ENCODE measurements around the gene RAX.

RAX gene

DNA sequence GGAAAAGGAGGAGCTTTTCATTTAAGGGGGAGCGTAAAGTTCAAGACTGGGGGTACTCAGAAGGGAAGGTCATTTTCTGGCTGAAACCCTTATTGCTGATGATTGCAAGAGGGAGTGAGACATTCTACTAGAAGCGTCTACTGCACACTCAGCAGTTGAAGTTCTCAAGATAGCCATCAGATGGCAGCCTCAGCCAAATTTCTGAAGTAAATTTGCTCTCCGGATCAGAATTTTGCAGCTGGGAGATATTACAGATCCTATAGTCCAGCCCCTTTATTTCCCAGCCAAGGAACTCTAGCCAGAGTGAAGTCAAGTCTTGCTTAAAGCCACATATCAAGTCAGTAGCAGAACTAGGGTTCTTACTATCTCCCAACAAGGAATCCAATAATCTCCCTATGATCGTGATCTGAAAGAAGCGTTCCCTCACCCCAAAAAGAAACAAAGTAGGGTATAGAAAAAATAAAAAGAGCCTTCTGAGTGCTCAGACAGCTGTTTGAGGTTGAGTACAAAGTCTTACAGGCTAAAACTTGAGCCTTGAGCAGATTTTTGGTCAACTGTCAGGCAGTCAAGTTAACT, 24.0 kb downstream of the RAX start:
- peaks cover 72% of the 10 kb centered on the region for H3K27me3 Mint-ChIP-seq (ENCODE audit: low read depth, poor library complexity)
- no peaks in the 10 kb centered on the region for H3K36me3 Mint-ChIP-seq (ENCODE audit: low read depth)
- DNase-seq = peak; percentile 59
- H3K27ac Mint-ChIP-seq = no peak overlapping the region
- TF ChIP-seq CTCF (IDR thresholded peaks at IDR 0.05) = peak; percentile 75
- no peaks in the 10 kb centered on the region for H3K4me1 Mint-ChIP-seq
- H3K4me3 Mint-ChIP-seq = no peak overlapping the region
- H3K9me3 Mint-ChIP-seq = peaks cover 6% of the 10 kb centered on the region

GRCh38 chr18:59246796-59247195, 26.5 kb downstream of the RAX start:
- Mint-ChIP-seq H3K4me1 (no peaks in the 10 kb centered on the region), H3K9me3 (no peaks in the 10 kb centered on the region), H3K4me3 (no peak overlapping the region), H3K36me3 (ENCODE audit: low read depth) (no peaks in the 10 kb centered on the region), H3K27ac (no peak overlapping the region), H3K27me3 (ENCODE audit: low read depth, poor library complexity) (peaks cover 73% of the 10 kb centered on the region)
- no peak for DNase-seq
- no peak for TF ChIP-seq CTCF (IDR thresholded peaks at IDR 0.05)

DNA sequence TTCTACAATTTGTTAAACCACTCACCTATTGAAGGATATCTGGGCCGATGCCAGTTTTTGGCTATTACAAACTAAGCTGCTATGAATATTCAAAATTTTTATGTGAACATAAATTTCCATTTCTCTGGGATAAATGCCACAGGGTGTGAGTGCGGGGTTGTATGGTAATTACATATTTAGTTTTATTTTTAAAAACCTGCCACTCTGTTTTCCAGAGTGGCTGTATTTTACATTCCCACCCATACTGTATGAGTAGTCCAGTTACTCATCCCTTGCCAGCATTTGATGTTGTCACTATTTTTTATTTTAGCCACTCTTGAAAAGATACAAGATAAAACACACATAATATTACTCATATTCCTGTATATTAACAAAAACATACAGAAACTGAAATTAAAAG, 30.3 kb downstream of the RAX start:
- DNase-seq = no peak
- no peak for TF ChIP-seq CTCF (IDR thresholded peaks at IDR 0.05)
- Mint-ChIP-seq H3K9me3 (no peaks in the 10 kb centered on the region), H3K36me3 (ENCODE audit: low read depth) (no peaks in the 10 kb centered on the region), H3K4me1 (no peaks in the 10 kb centered on the region), H3K27ac (no peak overlapping the region), H3K4me3 (no peak overlapping the region), H3K27me3 (ENCODE audit: low read depth, poor library complexity) (peaks cover 63% of the 10 kb centered on the region)

DNA sequence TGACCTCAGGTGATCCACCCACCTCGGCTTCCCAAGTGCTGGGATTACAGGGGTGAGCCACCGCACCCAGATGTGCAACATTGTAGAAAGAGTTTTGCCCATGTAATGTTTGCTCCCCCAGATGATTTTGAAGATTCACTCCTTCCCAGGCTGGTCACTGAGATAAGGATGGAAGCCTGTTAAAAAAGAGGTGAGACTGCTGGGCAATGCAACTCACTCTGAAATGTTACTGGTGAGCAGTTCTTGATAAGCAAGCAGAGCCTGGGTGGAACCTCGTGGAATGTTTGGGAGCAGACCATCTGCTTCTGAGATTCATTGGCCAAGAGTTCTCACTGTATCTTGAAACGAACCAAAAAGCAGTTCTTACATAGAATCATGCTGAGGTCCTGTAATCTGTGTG, 33.6 kb downstream of the RAX start:
- no peaks in the 10 kb centered on the region for H3K4me1 Mint-ChIP-seq

DNA sequence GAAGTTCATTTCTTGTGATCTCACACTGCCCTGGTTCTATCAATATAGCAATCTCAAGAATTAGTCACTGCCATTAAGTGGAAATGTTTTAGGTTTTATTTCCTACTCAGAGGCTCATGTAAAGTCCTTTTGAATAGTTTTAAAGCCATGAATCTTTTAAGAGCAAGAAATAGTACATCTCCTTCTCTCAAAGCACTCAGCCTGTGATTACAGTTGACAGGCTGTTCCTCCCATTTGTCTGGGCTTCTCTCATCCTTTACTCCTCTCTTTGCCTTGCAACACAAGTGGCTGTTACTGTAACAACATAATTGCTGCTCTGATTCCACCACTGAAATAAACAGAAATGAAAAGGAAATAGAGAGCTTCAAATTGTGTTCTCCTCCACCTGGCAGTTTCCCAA, 34.9 kb downstream of the RAX start:
- H3K27ac Mint-ChIP-seq = no peak overlapping the region
- no peak overlapping the region for H3K4me3 Mint-ChIP-seq
- peaks cover 7% of the 10 kb centered on the region for H3K9me3 Mint-ChIP-seq
- no peaks in the 10 kb centered on the region for H3K36me3 Mint-ChIP-seq (ENCODE audit: low read depth)
- TF ChIP-seq CTCF (IDR thresholded peaks at IDR 0.05) = no peak
- no peaks in the 10 kb centered on the region for H3K4me1 Mint-ChIP-seq
- peaks cover 22% of the 10 kb centered on the region for H3K27me3 Mint-ChIP-seq (ENCODE audit: low read depth, poor library complexity)
- DNase-seq = no peak

More for the DNA sequence above, 33.6 kb downstream of the RAX start:
- TF ChIP-seq CTCF (IDR thresholded peaks at IDR 0.05) = no peak
- no peak for DNase-seq
- Mint-ChIP-seq H3K9me3 (peaks cover 7% of the 10 kb centered on the region), H3K36me3 (ENCODE audit: low read depth) (no peaks in the 10 kb centered on the region), H3K27me3 (ENCODE audit: low read depth, poor library complexity) (peaks cover 33% of the 10 kb centered on the region), H3K4me3 (no peak overlapping the region), H3K27ac (no peak overlapping the region)

DNA sequence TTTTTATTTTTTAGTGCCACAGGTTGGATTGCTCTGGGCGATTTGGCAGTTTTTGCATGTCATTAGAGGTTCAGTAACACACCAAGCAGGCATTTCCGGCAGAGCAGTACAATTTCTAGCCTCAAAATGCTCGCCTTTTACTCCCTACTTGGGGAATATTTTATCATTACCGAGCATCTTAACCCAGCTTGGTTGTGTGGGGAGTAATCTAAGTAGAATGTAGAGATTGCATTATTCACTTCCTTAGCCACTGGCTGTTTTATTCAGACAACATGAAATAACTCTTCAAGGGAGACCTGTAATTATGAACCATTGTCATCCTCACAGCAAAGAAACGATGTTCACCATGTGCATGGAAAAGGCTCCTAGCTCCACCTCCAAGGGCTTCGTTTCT, 40.2 kb downstream of the RAX start:
- DNase-seq = no peak
- Mint-ChIP-seq H3K4me1 (no peaks in the 10 kb centered on the region), H3K9me3 (peaks cover 7% of the 10 kb centered on the region), H3K4me3 (no peak overlapping the region), H3K27me3 (ENCODE audit: low read depth, poor library complexity) (peaks cover 47% of the 10 kb centered on the region), H3K27ac (no peak overlapping the region), H3K36me3 (ENCODE audit: low read depth) (no peaks in the 10 kb centered on the region)
- no peak for TF ChIP-seq CTCF (IDR thresholded peaks at IDR 0.05)
